Measurements from ENCODE around the gene DUSP7. TPM values are rescaled to one million over a fixed set of nuclear protein-coding genes. Genes with fewer than 3 reads are reported as not detected.
A peak's percentile ranks its signal among the peaks of the same experiment; 100 is the strongest.

The DUSP7 gene
- total RNA-seq, 2 donors from 2014 or later = 2.6 to 3.3 TPM

- Histone ChIP-seq H3K36me3 (replicated peaks in 1 of 2; ENCODE audit: insufficient read depth in 1 of 2, low read depth in 2 of 2) (no peaks in the 10 kb centered on the region), H3K27ac (no peak overlapping the region), H3K4me1 (no peaks in the 10 kb centered on the region), H3K4me3 (no peak overlapping the region), H3K9me3 (no peaks in the 10 kb centered on the region), H3K27me3 (no peaks in the 10 kb centered on the region)
- TF ChIP-seq POLR2A (IDR thresholded peaks at IDR 0.05) = no peak
- TF ChIP-seq, protein P1, sequence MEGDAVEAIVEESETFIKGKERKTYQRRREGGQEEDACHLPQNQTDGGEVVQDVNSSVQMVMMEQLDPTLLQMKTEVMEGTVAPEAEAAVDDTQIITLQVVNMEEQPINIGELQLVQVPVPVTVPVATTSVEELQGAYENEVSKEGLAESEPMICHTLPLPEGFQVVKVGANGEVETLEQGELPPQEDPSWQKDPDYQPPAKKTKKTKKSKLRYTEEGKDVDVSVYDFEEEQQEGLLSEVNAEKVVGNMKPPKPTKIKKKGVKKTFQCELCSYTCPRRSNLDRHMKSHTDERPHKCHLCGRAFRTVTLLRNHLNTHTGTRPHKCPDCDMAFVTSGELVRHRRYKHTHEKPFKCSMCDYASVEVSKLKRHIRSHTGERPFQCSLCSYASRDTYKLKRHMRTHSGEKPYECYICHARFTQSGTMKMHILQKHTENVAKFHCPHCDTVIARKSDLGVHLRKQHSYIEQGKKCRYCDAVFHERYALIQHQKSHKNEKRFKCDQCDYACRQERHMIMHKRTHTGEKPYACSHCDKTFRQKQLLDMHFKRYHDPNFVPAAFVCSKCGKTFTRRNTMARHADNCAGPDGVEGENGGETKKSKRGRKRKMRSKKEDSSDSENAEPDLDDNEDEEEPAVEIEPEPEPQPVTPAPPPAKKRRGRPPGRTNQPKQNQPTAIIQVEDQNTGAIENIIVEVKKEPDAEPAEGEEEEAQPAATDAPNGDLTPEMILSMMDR (IDR thresholded peaks at IDR 0.05) = no peak
- WGBS, 2 donors = 67% methylated on average over 9 of the region's 9 CpGs; no CpG with 5 or more reads in 1 of the 2 donors
- ATAC-seq (no peak), DNase-seq (no peak)
- intact Hi-C loops (cut with DNase I) = no loop called here
Measured at GRCh38 chr3:52029053-52029452, 27.3 kb downstream of the DUSP7 start.

GRCh38 chr3:52028572-52028971 is 27.8 kb downstream of the DUSP7 start:
- intact Hi-C loops (cut with DNase I) = no loop called here
- peak in 2 of 4 donors; percentile 38 to 43 for DNase-seq
- TF ChIP-seq POLR2A (IDR thresholded peaks at IDR 0.05) = no peak
- TF ChIP-seq, protein P1 (IDR thresholded peaks at IDR 0.05) = no peak
- WGBS, 2 donors = 69 to 81% methylated on average over 7 to 12 of the region's 12 CpGs
- no peaks in the 10 kb centered on the region for H3K9me3 ChIP-seq
- no peak overlapping the region for H3K4me3 ChIP-seq
- no peak for ATAC-seq
- H3K27ac ChIP-seq = no peak overlapping the region
- H3K4me1 ChIP-seq = no peaks in the 10 kb centered on the region
- no peaks in the 10 kb centered on the region for H3K36me3 ChIP-seq (replicated peaks in 1 of 2; ENCODE audit: insufficient read depth in 1 of 2, low read depth in 2 of 2)
- no peaks in the 10 kb centered on the region for H3K27me3 ChIP-seq

GRCh38 chr3:52026041-52026440 is 30.3 kb downstream of the DUSP7 start:
- Histone ChIP-seq H3K9me3 (no peaks in the 10 kb centered on the region), H3K4me3 (no peak overlapping the region), H3K27ac (no peak overlapping the region), H3K27me3 (no peaks in the 10 kb centered on the region), H3K36me3 (replicated peaks in 1 of 2; ENCODE audit: insufficient read depth in 1 of 2, low read depth in 2 of 2) (no peaks in the 10 kb centered on the region), H3K4me1 (no peaks in the 10 kb centered on the region)
- TF ChIP-seq POLR2A (IDR thresholded peaks at IDR 0.05) = no peak
- TF ChIP-seq, protein P1 (IDR thresholded peaks at IDR 0.05) = no peak
- intact Hi-C loops (cut with DNase I) = no loop called here
- no peak for DNase-seq
- ATAC-seq = no peak
- WGBS, 2 donors = 57 to 63% methylated on average over 4 of the region's 4 CpGs

DNA sequence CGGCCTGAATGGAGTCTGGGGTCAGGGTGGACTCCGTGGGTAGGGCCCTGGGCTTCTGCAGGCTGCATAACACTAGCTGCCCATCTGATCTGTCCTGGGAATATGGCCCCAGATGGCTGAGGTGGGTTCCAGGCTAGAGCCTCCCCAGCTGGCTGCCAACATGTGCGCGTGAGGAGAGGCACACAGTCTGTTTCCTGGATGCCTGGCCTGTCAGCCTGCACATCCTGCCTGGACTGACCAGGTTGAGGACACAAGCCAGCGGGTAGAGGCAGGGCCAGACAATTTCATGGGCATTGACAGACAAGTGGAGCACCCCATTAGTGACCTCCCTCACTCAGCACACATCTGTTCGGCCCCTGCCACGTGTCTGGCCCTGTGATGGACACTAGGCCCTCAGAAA is 30.9 kb downstream of the DUSP7 start:
- no peak overlapping the region for H3K27ac ChIP-seq
- intact Hi-C loops (cut with DNase I) = no loop called here
- TF ChIP-seq, protein P1 (IDR thresholded peaks at IDR 0.05) = no peak
- TF ChIP-seq POLR2A (IDR thresholded peaks at IDR 0.05) = no peak
- no peaks in the 10 kb centered on the region for H3K36me3 ChIP-seq (replicated peaks in 1 of 2; ENCODE audit: insufficient read depth in 1 of 2, low read depth in 2 of 2)
- DNase-seq (no peak), ATAC-seq (no peak)
- H3K27me3 ChIP-seq = no peaks in the 10 kb centered on the region
- no peaks in the 10 kb centered on the region for H3K9me3 ChIP-seq
- H3K4me3 ChIP-seq = no peak overlapping the region
- H3K4me1 ChIP-seq = no peaks in the 10 kb centered on the region
- 70 to 76% methylated on average over 5 to 7 of the region's 7 CpGs for WGBS, 2 donors

GRCh38 chr3:52024765-52025452 is 31.5 kb downstream of the DUSP7 start:
- no peak overlapping the region for H3K4me3 ChIP-seq
- no peak overlapping the region for H3K27ac ChIP-seq
- 81 to 91% methylated on average over 6 of the region's 6 CpGs for WGBS, 2 donors
- no peak for TF ChIP-seq POLR2A (IDR thresholded peaks at IDR 0.05)
- TF ChIP-seq, protein P1 (IDR thresholded peaks at IDR 0.05) = no peak
- no peaks in the 10 kb centered on the region for H3K4me1 ChIP-seq
- DNase-seq = no peak
- H3K9me3 ChIP-seq = no peaks in the 10 kb centered on the region
- no peak for ATAC-seq
- intact Hi-C loops (cut with DNase I) = no loop called here
- no peaks in the 10 kb centered on the region for H3K36me3 ChIP-seq (replicated peaks in 1 of 2; ENCODE audit: insufficient read depth in 1 of 2, low read depth in 2 of 2)
- no peaks in the 10 kb centered on the region for H3K27me3 ChIP-seq

Data from body of pancreas (tissue), 4 donors.